IPS-NIHi7 (cell line): ENCODE measurements around the gene HPCA.

Experiments used
- DNase-seq: peaks from one replicate; pipeline ENCODE4 v3.0.0; 2012; ENCODE audit warnings: mixed read lengths; ENCODE audit errors: extremely low spot score

HPCA gene

DNA sequence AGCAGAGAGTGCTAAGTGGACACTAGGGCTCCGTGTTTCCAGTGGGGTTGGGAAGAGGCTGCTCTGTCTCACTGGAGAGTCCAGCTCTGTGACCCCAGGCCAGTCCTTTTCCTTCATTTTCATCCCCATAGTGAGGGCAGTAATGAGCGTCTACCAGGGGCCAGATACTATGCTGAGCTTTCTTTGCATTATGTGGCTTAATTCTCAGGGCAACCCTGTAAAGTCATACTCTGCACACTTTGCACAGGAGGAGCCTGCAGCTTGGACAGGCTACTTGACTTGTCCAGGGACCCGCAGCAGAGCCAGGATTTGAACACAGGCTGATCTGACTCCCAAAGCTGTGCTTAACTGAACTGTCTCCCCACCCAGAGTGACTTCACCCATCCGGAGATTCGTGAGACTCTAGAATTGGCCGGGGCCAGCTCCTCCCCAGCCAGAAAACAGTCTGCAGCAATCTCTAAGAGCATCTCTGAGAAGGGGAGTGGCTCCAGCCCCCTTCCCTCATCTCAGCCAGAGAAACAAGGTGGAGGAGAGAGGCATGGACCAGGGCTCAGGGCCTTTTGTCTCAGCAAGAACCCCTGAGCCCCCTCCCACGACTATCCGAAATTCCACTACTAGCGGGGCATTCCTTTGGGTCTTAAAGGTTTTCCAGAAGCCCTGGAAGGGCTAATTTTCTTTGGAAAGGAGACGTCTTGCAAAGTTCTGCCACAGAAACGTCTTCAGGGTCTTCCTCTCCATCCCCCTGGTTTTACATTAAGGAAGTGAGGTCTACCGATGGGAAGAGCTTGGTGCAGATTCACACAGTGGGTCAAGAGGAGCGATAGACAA, 14.7 kb upstream of the HPCA start:
- DNase-seq, result no peak

DNA sequence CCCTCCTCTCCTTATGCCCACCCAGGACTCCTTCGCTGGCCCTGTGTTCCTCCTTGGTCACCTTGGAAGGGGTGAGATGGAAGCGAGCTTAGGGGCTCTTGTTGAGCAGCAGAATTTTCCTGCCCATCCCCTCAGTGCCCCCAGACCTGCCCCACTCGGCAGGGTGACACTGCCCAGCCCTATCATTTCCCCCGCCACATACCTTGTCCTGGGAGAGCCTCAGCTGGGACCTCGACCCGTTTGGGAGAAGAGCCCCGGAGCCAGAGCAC, 14.2 kb upstream of the HPCA start:
- DNase-seq, result no peak

DNA sequence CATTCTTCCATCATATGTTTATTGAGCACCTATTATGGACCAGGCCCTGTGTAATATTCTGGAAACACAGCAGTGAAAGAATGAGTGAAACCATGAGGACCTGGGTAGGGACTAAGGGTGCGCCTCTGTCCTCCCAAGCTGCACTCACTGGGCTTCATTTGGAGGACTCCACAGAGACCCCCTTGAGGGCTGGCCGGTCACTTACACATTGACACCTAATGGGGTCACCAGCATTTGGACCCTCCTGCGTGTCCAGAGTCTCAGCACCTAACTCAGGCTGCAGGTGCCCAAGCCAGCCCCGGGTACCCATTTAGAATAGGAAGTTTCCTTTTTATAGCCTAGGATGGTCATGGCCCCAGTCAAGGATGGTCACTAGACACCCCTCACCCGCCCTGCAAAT, 12.8 kb upstream of the HPCA start:
- DNase-seq, result no peak

DNA sequence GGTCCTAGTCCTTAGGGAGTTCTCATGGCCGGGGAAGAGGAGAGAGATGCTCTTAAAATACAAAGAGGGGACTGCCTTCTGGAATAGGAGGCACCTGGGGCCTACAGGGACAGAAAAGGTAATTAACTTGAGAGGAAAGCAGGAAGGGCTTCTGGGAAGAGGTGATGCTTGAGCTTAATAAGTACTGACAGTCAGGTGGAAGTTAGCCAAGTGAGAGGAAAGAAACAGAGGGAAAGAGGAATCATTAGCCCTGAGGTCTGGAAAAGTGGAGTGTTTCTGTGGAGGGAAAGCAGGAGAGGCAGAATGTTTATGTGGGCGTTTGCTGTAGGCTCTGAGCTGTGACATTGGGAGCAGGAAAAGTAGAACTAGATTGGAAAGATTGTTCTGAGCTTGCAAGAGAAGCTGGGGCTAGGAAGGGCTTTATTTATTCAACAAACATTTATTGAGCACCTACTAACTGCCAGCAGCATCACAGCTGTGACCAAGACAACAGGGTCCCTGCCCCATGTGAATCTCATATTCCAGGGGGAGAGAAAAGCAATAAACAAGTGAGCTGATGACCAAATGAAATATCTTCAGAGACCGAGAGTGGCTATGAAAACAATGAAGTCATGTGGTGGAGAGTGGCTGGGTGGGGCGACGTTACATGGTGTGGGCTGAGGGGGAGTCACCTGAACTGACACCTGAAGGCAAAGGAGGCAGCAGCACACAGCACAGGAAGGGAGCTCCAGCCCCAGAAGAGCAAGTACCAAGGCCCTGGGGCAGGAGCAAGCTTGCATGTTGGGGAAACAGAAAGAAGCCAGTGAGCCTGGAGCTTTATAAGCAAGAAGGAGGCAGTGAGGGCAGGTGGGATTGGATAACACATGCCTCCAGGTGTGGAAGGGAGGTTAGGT, 11.2 kb upstream of the HPCA start:
- DNase-seq, result no peak

DNA sequence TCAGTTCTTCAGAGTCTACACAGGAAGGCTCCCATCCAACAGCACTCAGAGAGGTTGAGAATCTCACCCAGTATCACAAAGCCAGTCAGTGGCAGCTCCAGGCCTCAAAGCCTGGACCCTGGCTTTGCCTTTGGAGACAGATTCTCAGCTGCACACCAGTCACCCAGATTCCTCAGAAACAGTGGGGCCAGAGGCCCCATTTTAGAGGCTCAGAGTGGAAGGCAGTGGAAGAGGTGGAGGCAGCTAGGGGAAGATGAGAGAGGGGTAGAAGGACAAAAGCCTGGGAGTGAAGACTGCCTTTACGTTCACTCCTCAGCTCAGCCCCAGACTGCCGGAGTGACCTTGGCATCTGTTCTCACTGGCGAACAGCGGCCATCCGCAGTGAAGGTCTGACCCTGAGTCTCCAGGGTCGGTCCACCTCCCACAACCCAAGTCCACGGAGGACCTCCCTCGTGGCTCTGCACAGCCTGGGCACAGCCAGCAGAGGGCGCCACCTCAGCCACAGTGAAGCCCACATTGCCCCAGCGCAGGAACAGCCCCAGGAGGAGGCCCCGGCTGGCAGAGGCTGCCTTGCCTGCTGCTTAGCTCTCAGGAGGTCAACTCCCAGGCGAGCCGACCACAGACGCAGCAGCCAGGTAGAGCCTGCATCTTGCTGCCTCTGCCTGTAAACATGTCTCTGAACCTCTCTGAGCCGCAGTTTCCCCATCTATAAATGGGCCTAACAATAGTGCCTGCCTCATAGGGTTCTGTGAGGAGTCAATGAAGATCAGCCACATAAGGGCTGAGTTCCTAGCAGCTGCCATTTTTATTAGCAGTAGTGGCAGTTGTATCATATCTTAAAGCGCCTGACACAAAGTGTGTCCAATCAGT, 9.7 kb upstream of the HPCA start:
- DNase-seq, result peak; percentile 86

DNA sequence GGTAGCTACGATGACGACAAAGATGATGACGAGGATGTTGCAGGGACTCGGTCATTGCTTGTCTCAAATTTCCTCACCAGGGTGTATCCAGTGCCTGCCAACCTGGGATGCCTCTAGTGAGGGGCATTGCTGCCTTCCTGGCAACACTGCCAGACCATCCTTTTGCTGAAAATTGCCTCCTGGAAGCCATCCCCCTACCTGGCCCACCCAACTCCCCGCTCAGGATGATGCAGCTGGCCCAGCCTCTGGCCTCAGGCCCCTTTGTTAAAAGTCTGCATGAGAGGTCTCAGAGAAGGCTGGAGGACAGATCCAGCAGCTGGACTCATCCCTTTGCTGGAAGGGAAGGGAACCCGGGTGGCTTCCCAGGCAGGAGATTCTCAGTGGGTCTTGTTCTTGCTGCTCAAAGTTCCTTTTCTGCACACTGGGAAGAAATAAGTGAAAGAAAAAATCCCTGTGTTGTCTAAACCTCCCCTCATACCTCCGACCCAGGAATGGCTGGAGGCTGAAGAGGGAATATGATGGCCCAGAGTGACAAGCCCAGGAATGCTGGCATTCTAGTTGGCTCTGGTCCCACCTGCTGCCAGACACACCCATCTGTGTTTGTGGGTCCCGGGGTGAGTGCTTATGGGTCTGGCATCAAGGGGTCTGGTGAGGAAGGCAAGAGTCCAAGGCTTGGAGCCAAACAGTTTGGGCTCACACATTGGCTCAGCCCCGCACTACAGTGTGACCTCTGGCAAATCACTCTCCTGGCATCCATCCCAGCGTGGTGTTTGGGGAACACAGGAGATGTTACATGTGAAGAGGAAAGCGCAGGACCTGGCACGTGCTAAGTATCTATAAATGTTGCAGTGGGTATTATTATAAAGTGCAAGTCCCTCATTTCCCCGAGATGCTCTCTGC, 8.8 kb upstream of the HPCA start:
- no peak for DNase-seq

DNA sequence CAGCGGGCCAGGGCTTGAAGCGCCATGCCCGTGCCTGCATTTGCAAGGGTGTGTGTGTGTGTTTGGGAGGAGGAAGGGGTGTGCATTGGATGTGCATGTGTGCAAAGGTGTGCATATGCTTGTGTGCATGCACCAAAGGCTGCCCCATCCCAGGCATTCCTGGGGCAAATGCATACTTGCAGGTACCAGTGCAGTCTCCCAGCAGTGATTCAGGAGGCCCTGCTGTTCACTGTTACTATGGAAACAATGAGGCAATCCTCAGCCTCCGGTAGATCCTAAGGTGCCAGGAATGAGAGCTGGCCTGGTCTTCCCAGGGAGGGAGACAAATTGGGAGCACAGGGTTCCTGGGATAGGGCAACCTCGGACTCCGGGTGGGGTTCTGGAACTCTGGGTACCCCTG, 8.1 kb upstream of the HPCA start:
- DNase-seq, result no peak

DNA sequence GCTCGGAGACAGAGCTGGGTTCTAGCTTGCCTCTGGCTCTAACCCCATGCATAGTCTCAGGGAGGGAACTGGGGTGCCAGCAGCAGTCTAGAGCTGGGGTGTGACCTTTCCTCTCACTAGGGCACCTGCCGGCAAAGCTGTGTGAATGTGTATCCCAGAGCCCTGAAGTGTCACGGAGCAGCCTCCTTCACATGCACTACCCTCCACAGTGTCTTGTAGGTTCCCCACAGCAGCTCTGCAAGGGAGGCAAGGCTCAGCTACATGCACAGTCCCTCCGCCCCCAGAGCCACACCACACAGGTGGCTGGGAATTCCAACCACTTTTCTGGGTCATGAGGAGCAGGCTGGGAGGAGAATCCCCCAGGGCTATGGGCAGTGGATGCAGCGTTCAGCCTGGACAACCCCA, 7.7 kb upstream of the HPCA start:
- no peak for DNase-seq

DNA sequence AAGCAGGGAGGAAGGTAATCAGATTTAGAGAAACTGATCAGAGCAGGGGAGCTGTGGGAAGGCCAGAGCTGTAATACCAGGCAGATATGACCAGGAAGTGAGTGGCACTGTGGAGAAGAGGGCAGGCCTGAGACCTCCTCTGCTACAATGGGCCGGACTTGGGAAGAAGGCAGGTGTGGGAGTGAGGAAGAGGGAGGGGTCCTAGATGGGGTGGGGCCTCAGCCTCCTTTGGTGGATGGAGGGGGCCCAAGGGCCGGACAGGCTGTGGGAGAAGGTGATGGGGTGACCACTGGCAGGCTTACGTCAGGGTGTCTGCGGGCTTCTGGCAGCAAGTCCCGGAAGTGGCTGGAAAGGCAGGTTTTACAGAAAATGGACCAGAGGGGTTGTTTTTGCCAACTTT, 5.0 kb upstream of the HPCA start:
- DNase-seq, result no peak

DNA sequence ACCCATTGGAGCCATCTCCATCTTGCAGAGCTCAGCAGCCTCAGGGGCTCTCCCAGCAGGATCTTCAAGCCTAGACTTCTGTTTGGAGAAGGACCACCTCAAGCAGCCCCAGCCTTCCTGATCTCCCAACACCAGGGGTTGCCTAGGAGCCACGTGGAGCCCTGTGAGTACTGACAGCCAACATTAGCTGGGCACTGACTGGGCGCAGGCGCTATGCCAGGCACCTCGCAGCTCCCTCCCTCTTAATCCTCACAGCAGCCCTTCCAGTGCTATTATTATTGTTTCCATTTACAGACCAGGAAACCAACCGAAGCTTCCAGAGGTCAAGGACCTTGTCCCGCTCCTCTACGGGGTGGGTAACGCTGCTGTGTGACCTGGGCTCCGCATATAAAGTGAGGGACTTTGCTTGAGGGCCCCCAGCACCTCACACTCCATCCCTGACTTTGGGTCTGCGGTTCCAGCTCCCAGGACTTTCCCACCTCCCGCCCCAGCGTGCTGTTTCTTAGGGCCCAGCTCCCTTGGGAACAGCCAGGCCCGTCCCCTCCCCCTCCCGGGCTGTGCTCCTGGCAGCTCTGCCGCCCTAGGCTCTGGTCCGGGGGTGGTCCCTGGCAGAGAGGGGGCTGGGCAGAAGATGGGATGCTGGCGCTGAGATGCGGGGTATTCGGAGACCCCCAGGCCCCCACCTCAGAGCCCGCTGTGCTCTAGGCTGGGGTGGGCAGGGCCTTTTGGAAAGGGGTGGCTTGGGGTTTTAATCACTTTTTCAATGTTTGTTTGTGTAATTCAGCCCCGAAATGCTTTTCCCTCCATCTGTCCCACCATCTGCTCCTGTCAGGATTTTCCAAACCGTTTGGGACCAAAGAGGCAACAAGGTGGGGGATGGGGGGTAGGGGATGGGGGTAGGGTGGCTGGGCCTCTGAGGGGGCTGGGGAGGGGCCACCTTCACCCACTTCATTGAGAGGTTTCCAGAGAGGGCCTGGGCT, 4.1 kb upstream of the HPCA start:
- DNase-seq, result no peak

DNA sequence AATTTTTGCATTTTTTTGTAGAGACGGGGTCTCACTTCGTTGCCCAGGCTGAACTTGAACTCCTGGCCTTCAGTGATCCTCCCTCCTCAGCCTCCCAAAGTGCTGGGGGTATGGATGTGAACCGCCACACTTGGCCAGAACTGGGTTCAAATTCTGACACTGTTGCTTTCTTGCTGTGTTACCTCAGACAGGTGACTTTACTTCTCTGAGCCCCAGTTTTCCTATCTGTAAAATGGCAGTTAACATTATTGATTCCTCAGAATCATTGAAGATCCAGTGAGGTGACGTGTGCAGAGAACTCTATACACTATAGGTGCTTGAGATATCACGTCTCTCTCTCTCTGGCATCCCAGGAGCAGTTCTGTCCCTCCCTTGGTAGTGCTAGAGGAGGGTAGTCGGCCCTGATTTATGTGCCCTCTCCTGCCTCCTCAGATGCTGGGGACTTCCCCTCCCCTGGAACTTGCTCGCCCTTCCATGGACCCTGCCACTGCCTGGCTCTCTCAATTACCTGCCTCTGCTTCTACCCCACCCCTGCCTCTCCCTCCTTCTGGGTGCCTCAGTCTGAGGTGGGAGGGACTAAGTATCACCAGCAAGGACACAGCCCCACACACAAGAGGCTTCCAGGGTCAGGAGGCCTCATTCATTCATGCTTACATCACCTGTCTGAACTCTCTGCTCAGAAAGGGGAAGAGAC, 2.8 kb upstream of the HPCA start:
- DNase-seq, result no peak

DNA sequence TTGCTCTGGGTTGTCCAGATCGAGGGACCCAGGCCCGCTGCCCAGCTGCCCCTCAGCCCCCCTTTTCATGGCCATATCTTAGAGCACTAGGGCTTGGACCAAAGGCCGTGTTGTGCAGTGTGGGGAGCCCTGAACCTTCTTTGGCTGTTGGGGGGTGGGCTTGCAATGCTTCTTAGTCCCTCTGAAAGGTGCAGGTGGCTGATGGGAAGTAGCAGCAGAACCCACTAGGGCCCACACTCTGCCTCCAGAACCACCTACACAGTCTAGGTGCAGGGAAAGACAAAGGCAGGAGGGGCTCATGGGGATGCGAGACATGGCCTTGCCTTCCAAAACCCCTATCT, 2.3 kb upstream of the HPCA start:
- DNase-seq, result no peak

DNA sequence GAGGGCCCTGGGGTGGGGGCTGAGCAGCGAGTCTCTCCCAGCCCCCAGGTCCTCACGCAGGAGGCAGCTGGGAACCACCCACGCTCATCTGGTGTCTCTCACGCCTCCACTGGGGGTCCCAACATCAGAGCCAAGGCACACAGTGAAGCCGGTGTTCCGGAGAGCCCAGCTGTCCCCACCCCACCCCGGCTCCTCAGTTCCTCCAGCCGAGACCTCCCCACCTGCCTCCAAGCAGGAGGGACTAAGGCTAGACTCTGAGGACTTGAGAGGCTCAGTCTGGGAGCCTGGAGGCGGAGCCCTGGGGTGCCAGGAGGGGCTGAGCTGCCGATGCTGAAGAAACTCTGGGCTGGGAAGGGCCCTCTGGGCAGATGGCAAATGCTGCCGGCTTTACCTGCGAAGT, 1.6 kb upstream of the HPCA start:
- DNase-seq, result no peak

DNA sequence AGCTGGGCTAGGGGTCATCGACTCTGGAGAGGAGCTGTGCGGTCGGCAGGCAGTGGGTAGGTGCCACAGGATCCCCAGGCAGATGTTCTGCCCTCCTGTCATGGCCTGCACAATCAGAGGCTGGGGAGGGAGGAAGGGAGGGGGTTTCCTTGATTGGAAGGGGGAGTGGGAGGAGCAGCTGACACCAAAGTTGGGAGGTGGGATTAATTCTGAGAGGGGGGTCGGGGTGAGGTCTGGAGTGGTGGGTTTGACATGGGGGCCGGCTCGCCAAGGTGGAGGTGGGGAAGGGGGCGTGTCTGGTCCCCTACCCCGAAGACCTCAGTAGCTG, 651 bp upstream of the HPCA start:
- no peak for DNase-seq

DNA sequence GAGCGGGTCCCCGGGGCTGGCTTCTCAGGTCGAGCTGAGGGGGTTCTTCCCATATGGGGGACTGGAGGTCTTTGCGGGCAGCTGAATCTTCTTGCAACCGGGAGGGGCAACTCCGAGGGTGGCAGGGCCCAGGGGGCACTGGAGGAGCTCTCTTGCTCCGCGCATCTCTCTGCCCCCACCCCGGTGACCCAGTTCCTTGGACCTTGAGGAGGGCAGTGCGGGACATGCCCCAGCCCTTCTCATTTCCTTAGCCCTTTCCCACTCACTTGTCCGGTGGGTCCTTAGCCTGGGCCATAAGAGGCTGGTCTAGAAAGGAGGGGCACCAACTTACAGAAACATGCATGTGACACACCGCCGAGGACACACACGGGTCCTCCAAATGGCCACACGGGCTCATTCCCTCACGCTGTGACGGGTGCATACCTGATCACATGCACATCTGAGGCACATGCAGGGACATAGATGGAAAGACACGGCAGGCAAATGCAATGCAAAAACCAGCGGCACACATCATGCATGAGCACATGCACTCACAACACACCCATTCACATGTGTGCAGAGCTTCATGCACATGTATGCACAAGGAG, 630 bp downstream of the HPCA start:
- DNase-seq, result no peak

DNA sequence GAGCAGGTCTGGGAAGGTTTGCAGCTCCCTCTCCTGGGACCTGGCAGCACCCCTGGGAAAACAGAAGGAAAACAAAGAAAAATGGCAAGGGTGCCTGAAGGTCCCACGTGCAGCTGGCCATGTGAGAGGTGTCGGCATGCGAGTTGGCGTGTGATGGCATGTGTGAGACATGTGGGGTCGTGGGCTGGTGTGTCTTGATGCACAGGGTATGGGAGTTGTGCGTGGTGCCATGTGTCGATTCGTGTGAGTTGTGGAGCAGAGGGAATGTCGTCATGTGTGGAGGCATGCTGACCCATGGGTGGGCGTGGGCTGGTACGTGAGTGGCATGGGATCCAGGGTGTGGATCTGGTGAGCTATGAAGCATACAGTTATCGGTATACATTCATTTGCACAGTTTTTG, 1.3 kb downstream of the HPCA start:
- no peak for DNase-seq

DNA sequence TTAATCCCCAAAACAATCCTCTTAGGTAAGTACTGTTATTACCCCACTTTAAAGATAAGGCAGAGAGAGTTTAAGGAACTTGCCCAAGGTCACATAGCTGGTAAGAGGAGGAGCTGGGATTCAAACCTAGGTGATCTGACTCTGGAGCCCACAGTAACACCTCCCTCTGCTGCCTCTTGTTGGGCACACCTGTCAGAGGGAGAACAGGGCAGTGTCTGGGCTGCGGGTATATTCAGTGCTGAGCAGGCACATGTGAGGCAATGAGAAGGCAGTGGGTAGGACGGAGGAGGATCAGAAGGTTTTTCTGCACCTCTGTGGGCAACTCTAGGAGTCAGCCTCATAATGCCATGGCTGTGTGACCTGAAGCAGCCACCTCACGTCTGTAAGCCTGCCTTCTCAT, 1.8 kb downstream of the HPCA start:
- no peak for DNase-seq

DNA sequence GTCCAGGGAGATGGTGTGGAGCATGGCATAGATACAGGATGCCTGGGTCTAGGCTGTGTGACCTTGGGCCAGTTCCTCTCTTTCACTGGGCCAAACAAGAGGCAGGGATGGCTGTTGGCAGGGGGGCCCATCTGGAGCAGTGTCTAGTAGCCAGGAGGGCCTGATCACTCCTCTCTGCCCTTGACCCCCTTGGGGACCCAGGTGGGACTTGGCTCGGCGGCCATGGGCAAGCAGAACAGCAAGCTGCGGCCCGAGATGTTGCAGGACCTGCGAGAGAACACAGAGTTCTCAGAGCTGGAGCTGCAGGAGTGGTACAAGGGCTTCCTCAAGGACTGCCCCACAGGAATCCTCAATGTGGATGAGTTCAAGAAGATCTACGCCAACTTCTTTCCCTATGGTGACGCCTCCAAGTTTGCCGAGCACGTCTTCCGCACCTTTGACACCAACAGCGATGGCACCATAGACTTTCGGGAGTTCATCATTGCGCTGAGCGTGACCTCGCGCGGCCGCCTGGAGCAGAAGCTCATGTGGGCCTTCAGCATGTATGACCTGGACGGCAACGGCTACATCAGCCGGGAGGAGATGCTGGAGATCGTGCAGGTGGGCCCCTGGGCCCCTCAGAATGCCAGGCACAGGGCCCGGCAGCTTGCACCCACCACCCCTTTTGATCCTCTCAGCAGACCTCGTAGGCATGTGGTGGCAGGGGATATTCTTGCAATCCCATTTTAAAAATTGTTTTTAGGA, 2.6 kb downstream of the HPCA start:
- DNase-seq, result no peak
